Measurements from ENCODE around the gene UROC1.

The UROC1 gene

GRCh38 chr3:126464997-126465396, 52.6 kb downstream of the UROC1 start:
- no peak overlapping the region for H3K4me3 ChIP-seq (ENCODE audit: low read depth, low read length)

- H3K4me3 ChIP-seq (ENCODE audit: low read depth, low read length) = no peak overlapping the region
Observed at GRCh38 chr3:126464494-126464893, 53.1 kb downstream of the UROC1 start.

- H3K4me3 ChIP-seq (ENCODE audit: low read depth, low read length) = no peak overlapping the region
Observed at GRCh38 chr3:126464093-126464492, 53.5 kb downstream of the UROC1 start.

GRCh38 chr3:126463521-126463920, 54.1 kb downstream of the UROC1 start:
- H3K4me3 ChIP-seq (ENCODE audit: low read depth, low read length) = no peak overlapping the region

GRCh38 chr3:126461450-126462070, 56.0 kb downstream of the UROC1 start:
- no peak overlapping the region for H3K4me3 ChIP-seq (ENCODE audit: low read depth, low read length)

- H3K4me3 ChIP-seq (ENCODE audit: low read depth, low read length) = no peak overlapping the region
Observed at GRCh38 chr3:126460381-126460780, 57.2 kb downstream of the UROC1 start.

GRCh38 chr3:126459763-126460127, 57.8 kb downstream of the UROC1 start:
- no peak overlapping the region for H3K4me3 ChIP-seq (ENCODE audit: low read depth, low read length)

- no peak overlapping the region for H3K4me3 ChIP-seq (ENCODE audit: low read depth, low read length)
Observed at GRCh38 chr3:126459111-126459762, 58.3 kb downstream of the UROC1 start.

GRCh38 chr3:126456766-126457388, 60.7 kb downstream of the UROC1 start:
- H3K4me3 ChIP-seq (ENCODE audit: low read depth, low read length) = no peak overlapping the region

GRCh38 chr3:126456211-126456610, 61.4 kb downstream of the UROC1 start:
- no peak overlapping the region for H3K4me3 ChIP-seq (ENCODE audit: low read depth, low read length)

GRCh38 chr3:126454437-126455198, 63.0 kb downstream of the UROC1 start:
- no peak overlapping the region for H3K4me3 ChIP-seq (ENCODE audit: low read depth, low read length)

- no peak overlapping the region for H3K4me3 ChIP-seq (ENCODE audit: low read depth, low read length)
Observed at GRCh38 chr3:126454025-126454424, 63.5 kb downstream of the UROC1 start.

GRCh38 chr3:126452213-126452612, 65.4 kb downstream of the UROC1 start:
- no peak overlapping the region for H3K4me3 ChIP-seq (ENCODE audit: low read depth, low read length)

- H3K4me3 ChIP-seq (ENCODE audit: low read depth, low read length) = no peak overlapping the region
Observed at GRCh38 chr3:126451511-126451910, 66.1 kb downstream of the UROC1 start.

GRCh38 chr3:126450744-126451143, 66.8 kb downstream of the UROC1 start:
- no peak overlapping the region for H3K4me3 ChIP-seq (ENCODE audit: low read depth, low read length)

GRCh38 chr3:126450219-126450618, 67.4 kb downstream of the UROC1 start:
- no peak overlapping the region for H3K4me3 ChIP-seq (ENCODE audit: low read depth, low read length)

- H3K4me3 ChIP-seq (ENCODE audit: low read depth, low read length) = no peak overlapping the region
Observed at GRCh38 chr3:126449621-126450051, 67.9 kb downstream of the UROC1 start.

- no peak overlapping the region for H3K4me3 ChIP-seq (ENCODE audit: low read depth, low read length)
Observed at GRCh38 chr3:126448893-126449180, 68.7 kb downstream of the UROC1 start.

- no peak overlapping the region for H3K4me3 ChIP-seq (ENCODE audit: low read depth, low read length)
Observed at GRCh38 chr3:126448136-126448892, 69.3 kb downstream of the UROC1 start.

GRCh38 chr3:126447456-126448106, 70.0 kb downstream of the UROC1 start:
- H3K4me3 ChIP-seq (ENCODE audit: low read depth, low read length) = no peak overlapping the region

- no peak overlapping the region for H3K4me3 ChIP-seq (ENCODE audit: low read depth, low read length)
Observed at GRCh38 chr3:126446791-126447190, 70.8 kb downstream of the UROC1 start.

All from iPS-11a (cell line).